Activated B cell treated with CpG ODN at 0.5 μM for 24 hours (primary cell): ENCODE measurements around the gene LRCH1. TPM values are rescaled to one million over a fixed set of nuclear protein-coding genes. Genes with fewer than 3 reads are reported as not detected.

Experiments
- ATAC-seq: fragments of 200-7000 bp; cut with Tn5 transposase; one replicate; pipeline ENCODE4 v1.10.0; 2021; ENCODE audit warnings: low read depth, mild to moderate bottlenecking, moderate library complexity
- CTCF ChIA-PET: fragments of 350-600 bp; sonication (Branson Sonifier 250); formaldehyde crosslinking; loops from one replicate; lab custom pipeline; 2021; ENCODE audit warnings: antibody characterized with exemption; lab: Charles Lee
- POLR2A ChIA-PET: fragments of 350-600 bp; sonication (Branson Sonifier 250); formaldehyde crosslinking; loops from one replicate; lab custom pipeline; 2021; ENCODE audit warnings: antibody characterized with exemption; lab: Charles Lee
- DNase-seq: peaks from one replicate; pipeline ENCODE4 v3.0.0; 2022
- H3K27ac Mint-ChIP-seq: one replicate; pipeline ENCODE4 v1.8.0; 2020; ENCODE audit warnings: mixed read lengths
- H3K27me3 Mint-ChIP-seq: one replicate; pipeline ENCODE4 v1.8.0; 2021; ENCODE audit warnings: mixed read lengths
- H3K36me3 Mint-ChIP-seq: one replicate; pipeline ENCODE4 v1.8.0; 2021; ENCODE audit warnings: low read depth, mixed read lengths
- H3K4me1 Mint-ChIP-seq: one replicate; pipeline ENCODE4 v1.8.0; 2021; ENCODE audit warnings: mixed read lengths
- H3K4me3 Mint-ChIP-seq: one replicate; pipeline ENCODE4 v1.8.0; 2020; ENCODE audit warnings: mild to moderate bottlenecking, mixed read lengths
- H3K9me3 Mint-ChIP-seq: one replicate; pipeline ENCODE4 v1.8.0; 2020; ENCODE audit warnings: mixed read lengths
- CTCF ChIP-seq: fragments of 200-600 bp; IDR thresholded peaks from one replicate; pipeline ENCODE4 v1.8.0; 2022; ENCODE audit warnings: antibody characterized with exemption, mild to moderate bottlenecking
- intact Hi-C: fragments of 100-400 bp; cut with micrococcal nuclease; formaldehyde crosslinking; loops from one replicate; pipeline ENCODE4 v1.15.1; 2024
- total RNA-seq: library from RNA; stranded (reverse); gene quantifications from 2 replicates; pipeline ENCODE4 v1.2.3, GENCODE V29; 2022

Gene LRCH1
- total RNA-seq, 1 donor from 2014 or later = 46.3 TPM

DNA sequence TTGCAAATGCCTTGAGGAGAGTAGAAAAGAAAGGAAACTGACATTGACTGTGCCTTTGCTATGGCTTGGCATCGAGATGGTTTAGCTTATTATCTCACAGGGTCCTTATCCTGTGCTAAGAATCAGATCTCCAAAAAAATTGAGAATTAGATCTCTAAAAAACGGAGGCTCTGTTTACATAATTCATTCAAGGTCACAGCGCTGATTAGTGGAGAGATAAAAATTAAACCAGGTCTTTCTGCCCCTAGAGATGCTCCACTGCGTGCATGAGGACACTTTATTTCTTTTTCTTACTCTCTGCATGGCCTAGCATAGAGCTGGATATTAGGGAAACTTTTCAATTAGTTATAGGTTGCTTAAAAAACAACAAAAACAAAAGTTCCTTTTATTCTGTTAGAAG lies 17.3 kb downstream of the LRCH1 start:
- intact Hi-C loops = no loop called here
- peaks cover 90% of the 10 kb centered on the region for H3K4me1 Mint-ChIP-seq
- no peaks in the 10 kb centered on the region for H3K27me3 Mint-ChIP-seq
- no peak overlapping the region for H3K4me3 Mint-ChIP-seq
- H3K36me3 Mint-ChIP-seq = peaks cover 5% of the 10 kb centered on the region
- POLR2A ChIA-PET = interaction anchor here (2.4 kb wide), 1 partner anchor 14 kb away, joined by 13 read pairs; no protein-coding TSS in a partner anchor
- CTCF ChIA-PET = no interaction called here
- no peak for TF ChIP-seq CTCF
- DNase-seq (no peak), ATAC-seq (no peak)
- H3K27ac Mint-ChIP-seq = peak overlapping the region; percentile 50
- no peaks in the 10 kb centered on the region for H3K9me3 Mint-ChIP-seq

DNA sequence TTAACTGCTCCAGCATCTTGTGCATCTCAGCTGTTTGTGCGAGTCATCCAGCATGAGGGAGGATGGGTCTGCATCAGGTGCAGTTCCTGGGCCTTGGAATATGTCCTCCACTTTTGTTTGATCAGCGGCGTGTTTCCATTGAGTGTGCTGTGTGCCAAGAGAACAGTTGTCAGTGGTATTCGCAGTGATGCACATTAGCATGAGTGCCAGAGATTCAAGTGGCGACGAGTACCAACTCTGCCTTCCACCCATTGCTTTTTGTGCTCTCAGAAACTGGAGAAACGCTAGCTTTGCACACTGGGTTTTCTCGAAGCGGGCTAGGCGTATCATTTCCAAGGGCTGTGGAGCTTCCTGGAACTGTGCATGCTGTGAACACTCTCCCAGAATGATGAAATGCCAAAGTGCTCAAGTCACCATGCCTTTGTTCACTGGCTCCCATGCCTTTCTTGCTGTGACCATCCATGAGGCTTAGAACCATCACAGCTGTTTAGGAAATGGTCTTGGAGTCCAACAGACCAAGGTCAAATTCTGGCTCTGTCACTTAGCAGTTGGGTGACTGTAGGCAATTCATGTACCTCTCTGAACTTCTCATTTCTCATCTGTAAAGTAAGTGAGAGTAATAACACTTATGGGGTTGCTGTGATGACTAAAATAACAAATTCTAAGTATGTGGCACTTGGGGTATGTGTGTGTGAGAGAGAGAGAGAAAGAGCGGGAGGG lies 18.4 kb downstream of the LRCH1 start:
- DNase-seq = no peak
- H3K4me1 Mint-ChIP-seq = peaks cover 91% of the 10 kb centered on the region

GRCh38 chr13:46571909-46572595 lies 19.1 kb downstream of the LRCH1 start:
- H3K4me1 Mint-ChIP-seq = peaks cover 91% of the 10 kb centered on the region
- peak overlapping the region; percentile 41 for H3K27ac Mint-ChIP-seq

More for the DNA sequence above, 18.4 kb downstream of the LRCH1 start:
- no peak for ATAC-seq
- Mint-ChIP-seq H3K27me3 (no peaks in the 10 kb centered on the region), H3K9me3 (no peaks in the 10 kb centered on the region), H3K27ac (peak overlapping the region; percentile 71), H3K36me3 (peaks cover 9% of the 10 kb centered on the region), H3K4me3 (no peak overlapping the region)
- CTCF ChIA-PET = interaction anchor here (2.0 kb wide), 1 partner anchor 19 kb away, joined by 8 read pairs; no protein-coding TSS in a partner anchor
- POLR2A ChIA-PET = interaction anchor here (1.0 to 2.4 kb wide), 3 partner anchors 13 to 19 kb away, joined by 3 to 13 read pairs (median 3); partner anchors contain the start of gene LRCH1
- intact Hi-C loops = no loop called here
- TF ChIP-seq CTCF = no peak

DNA sequence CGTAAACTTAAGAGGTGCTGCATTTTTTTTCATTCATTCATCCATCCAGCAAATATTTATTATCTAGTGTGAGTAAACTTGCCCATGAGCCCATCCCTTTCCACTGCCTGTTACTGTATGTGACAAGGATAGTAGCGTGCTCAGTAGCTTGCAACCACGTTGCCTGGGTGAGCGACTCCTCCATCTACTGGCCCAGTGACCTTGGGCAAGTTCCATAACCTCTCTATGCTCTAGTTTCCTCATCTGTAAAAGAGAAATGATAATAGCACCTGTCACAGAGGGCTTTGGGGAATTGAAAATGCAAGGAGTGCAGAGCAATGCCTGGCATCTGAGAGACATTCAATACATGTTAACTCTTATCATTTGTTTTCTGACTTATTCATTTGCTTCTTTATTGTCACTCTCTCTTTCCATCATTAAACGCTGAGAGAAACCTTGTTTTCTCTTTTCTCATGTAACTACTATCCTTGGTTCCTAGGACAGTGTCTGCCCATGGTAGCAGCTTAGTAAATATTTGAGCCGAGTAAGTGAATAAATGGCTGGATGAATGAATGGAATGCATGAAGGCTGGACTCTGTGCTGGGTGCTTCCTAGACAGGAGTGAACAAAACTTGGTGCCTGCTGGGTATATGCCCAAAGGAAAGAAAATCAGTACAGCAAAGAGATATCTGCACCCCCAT lies 19.9 kb downstream of the LRCH1 start:
- no peak for DNase-seq
- peaks cover 92% of the 10 kb centered on the region for H3K4me1 Mint-ChIP-seq
- H3K36me3 Mint-ChIP-seq = peaks cover 8% of the 10 kb centered on the region
- no peaks in the 10 kb centered on the region for H3K27me3 Mint-ChIP-seq
- no peak for TF ChIP-seq CTCF
- intact Hi-C loops = loop anchor here (1.0 kb wide), 1 partner anchor 17 kb away; no protein-coding TSS in a partner anchor
- POLR2A ChIA-PET = interaction anchor here (0.8 to 2.4 kb wide), 5 partner anchors 12 to 21 kb away, joined by 3 to 13 read pairs (median 3); partner anchors contain the start of gene LRCH1
- ATAC-seq = peak; percentile 69
- peak overlapping the region; percentile 32 for H3K4me3 Mint-ChIP-seq
- CTCF ChIA-PET = interaction anchor here (1.0 to 2.0 kb wide), 2 partner anchors 21 to 29 kb away, joined by 3 to 8 read pairs; no protein-coding TSS in a partner anchor
- no peaks in the 10 kb centered on the region for H3K9me3 Mint-ChIP-seq
- peak overlapping the region; percentile 69 for H3K27ac Mint-ChIP-seq

More at GRCh38 chr13:46571909-46572595, 19.1 kb downstream of the LRCH1 start:
- Mint-ChIP-seq H3K27me3 (no peaks in the 10 kb centered on the region), H3K36me3 (peaks cover 9% of the 10 kb centered on the region), H3K9me3 (no peaks in the 10 kb centered on the region), H3K4me3 (no peak overlapping the region)
- no peak for TF ChIP-seq CTCF
- intact Hi-C loops = loop anchor here (1.0 kb wide), 1 partner anchor 16 kb away; no protein-coding TSS in a partner anchor
- ChIA-PET CTCF (interaction anchor here (1.0 to 2.0 kb wide), 2 partner anchors 20 to 30 kb away, joined by 3 to 8 read pairs; no protein-coding TSS in a partner anchor), POLR2A (interaction anchor here (0.8 to 2.4 kb wide), 6 partner anchors 12 to 20 kb away, joined by 3 to 13 read pairs (median 3); partner anchors contain the start of gene LRCH1)
- DNase-seq (no peak), ATAC-seq (no peak)
